ENCODE measurements around the gene ZNF605.

GRCh38 chr12:132986885-132987225 lies 30.7 kb upstream of the ZNF605 start:
- TF ChIP-seq, protein P1, sequence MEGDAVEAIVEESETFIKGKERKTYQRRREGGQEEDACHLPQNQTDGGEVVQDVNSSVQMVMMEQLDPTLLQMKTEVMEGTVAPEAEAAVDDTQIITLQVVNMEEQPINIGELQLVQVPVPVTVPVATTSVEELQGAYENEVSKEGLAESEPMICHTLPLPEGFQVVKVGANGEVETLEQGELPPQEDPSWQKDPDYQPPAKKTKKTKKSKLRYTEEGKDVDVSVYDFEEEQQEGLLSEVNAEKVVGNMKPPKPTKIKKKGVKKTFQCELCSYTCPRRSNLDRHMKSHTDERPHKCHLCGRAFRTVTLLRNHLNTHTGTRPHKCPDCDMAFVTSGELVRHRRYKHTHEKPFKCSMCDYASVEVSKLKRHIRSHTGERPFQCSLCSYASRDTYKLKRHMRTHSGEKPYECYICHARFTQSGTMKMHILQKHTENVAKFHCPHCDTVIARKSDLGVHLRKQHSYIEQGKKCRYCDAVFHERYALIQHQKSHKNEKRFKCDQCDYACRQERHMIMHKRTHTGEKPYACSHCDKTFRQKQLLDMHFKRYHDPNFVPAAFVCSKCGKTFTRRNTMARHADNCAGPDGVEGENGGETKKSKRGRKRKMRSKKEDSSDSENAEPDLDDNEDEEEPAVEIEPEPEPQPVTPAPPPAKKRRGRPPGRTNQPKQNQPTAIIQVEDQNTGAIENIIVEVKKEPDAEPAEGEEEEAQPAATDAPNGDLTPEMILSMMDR (IDR thresholded peaks at IDR 0.05; ENCODE audit: extremely low read depth in 1 of 2, insufficient read depth in 1 of 2, low read depth in 1 of 2, low read length in 2 of 2): no peak
- TF ChIP-seq FOS (IDR thresholded peaks at IDR 0.05; ENCODE audit: borderline replicate concordance, insufficient read depth, low read length) (no peak), GATA2 (IDR thresholded peaks at IDR 0.05; ENCODE audit: insufficient read depth, insufficient read length, low read depth, low read length) (no peak), MAX (IDR thresholded peaks at IDR 0.05; ENCODE audit: insufficient read depth, insufficient read length) (no peak), POLR2A (IDR thresholded peaks at IDR 0.05; ENCODE audit: low read depth, low read length) (no peak), POLR2AphosphoS5 (IDR thresholded peaks at IDR 0.05; ENCODE audit: insufficient read depth, low read depth, low read length) (no peak), MYC (IDR thresholded peaks at IDR 0.05; ENCODE audit: low read depth, low read length) (no peak), EZH2 (IDR thresholded peaks at IDR 0.05; ENCODE audit: borderline replicate concordance, low read depth, low read length, severe bottlenecking) (no peak)
